ENCODE measurements around the gene NMNAT2.

The NMNAT2 gene

GRCh38 chr1:183226361-183226760, 191.8 kb downstream of the NMNAT2 start:
- no peaks in the 10 kb centered on the region for H3K79me2 ChIP-seq (ENCODE audit: control insufficient read depth, insufficient read depth, low read length)
- no CpG with 5 or more reads among the region's 4 CpGs for WGBS (ENCODE audit: extremely low coverage, insufficient coverage, low lambda C conversion rate)

GRCh38 chr1:183223467-183223866, 194.7 kb downstream of the NMNAT2 start:
- Histone ChIP-seq H2BK5ac (ENCODE audit: low read length) (no peak overlapping the region), H2BK15ac (replicated peaks; ENCODE audit: low read depth) (no peak overlapping the region), H3K23ac (ENCODE audit: low read length) (no peak overlapping the region), H4K5ac (ENCODE audit: low read length) (no peak overlapping the region), H3K27me3 (ENCODE audit: insufficient read depth, low read length, poor library complexity) (no peaks in the 10 kb centered on the region), H3K79me2 (ENCODE audit: control insufficient read depth, insufficient read depth, low read length) (no peaks in the 10 kb centered on the region), H3K4me3 (ENCODE audit: low read length) (no peak overlapping the region), H3K9ac (ENCODE audit: low read length) (no peak overlapping the region), H3K36me3 (ENCODE audit: control insufficient read depth, insufficient read depth, low read length) (no peaks in the 10 kb centered on the region), H3K4me1 (ENCODE audit: control insufficient read depth, low read depth, low read length) (peaks cover 10% of the 10 kb centered on the region), H3K56ac (ENCODE audit: low read length) (no peak overlapping the region), H3K27ac (ENCODE audit: low read depth, low read length) (no peak overlapping the region), H3K79me1 (ENCODE audit: low read length) (no peaks in the 10 kb centered on the region), H3K4me2 (ENCODE audit: low read length) (no peak overlapping the region), H4K8ac (ENCODE audit: low read depth, low read length) (no peak overlapping the region), H2AK5ac (ENCODE audit: low read length) (no peak overlapping the region), H2BK120ac (ENCODE audit: low read depth, low read length) (no peak overlapping the region), H3K18ac (ENCODE audit: low read length) (no peak overlapping the region), H3K4ac (ENCODE audit: low read depth, low read length) (no peak overlapping the region)
- no peak for DNase-seq
- WGBS (ENCODE audit: extremely low coverage, insufficient coverage, low lambda C conversion rate) = no CpG with 5 or more reads among the region's 3 CpGs

More at GRCh38 chr1:183226361-183226760, 191.8 kb downstream of the NMNAT2 start:
- H3K27me3 ChIP-seq (ENCODE audit: insufficient read depth, low read length, poor library complexity) = no peaks in the 10 kb centered on the region
- no peak overlapping the region for H3K23ac ChIP-seq (ENCODE audit: low read length)
- no peak overlapping the region for H3K4me2 ChIP-seq (ENCODE audit: low read length)
- no peaks in the 10 kb centered on the region for H3K36me3 ChIP-seq (ENCODE audit: control insufficient read depth, insufficient read depth, low read length)
- H3K4me3 ChIP-seq (ENCODE audit: low read length) = no peak overlapping the region
- no peak overlapping the region for H2BK15ac ChIP-seq (replicated peaks; ENCODE audit: low read depth)
- no peak overlapping the region for H3K4ac ChIP-seq (ENCODE audit: low read depth, low read length)
- no peak overlapping the region for H4K8ac ChIP-seq (ENCODE audit: low read depth, low read length)
- no peak overlapping the region for H2AK5ac ChIP-seq (ENCODE audit: low read length)
- no peak for DNase-seq
- H3K18ac ChIP-seq (ENCODE audit: low read length) = no peak overlapping the region
- no peak overlapping the region for H2BK120ac ChIP-seq (ENCODE audit: low read depth, low read length)
- peaks cover 7% of the 10 kb centered on the region for H3K4me1 ChIP-seq (ENCODE audit: control insufficient read depth, low read depth, low read length)
- no peak overlapping the region for H3K27ac ChIP-seq (ENCODE audit: low read depth, low read length)
- no peaks in the 10 kb centered on the region for H3K79me1 ChIP-seq (ENCODE audit: low read length)
- no peak overlapping the region for H3K9ac ChIP-seq (ENCODE audit: low read length)
- H4K5ac ChIP-seq (ENCODE audit: low read length) = no peak overlapping the region
- H2BK5ac ChIP-seq (ENCODE audit: low read length) = no peak overlapping the region
- no peak overlapping the region for H3K56ac ChIP-seq (ENCODE audit: low read length)

- Histone ChIP-seq H3K18ac (ENCODE audit: low read length) (no peak overlapping the region), H3K4me3 (ENCODE audit: low read length) (no peak overlapping the region), H3K9ac (ENCODE audit: low read length) (no peak overlapping the region), H2AK5ac (ENCODE audit: low read length) (no peak overlapping the region), H4K8ac (ENCODE audit: low read depth, low read length) (no peak overlapping the region), H3K27me3 (ENCODE audit: insufficient read depth, low read length, poor library complexity) (no peaks in the 10 kb centered on the region), H3K4ac (ENCODE audit: low read depth, low read length) (no peak overlapping the region), H2BK120ac (ENCODE audit: low read depth, low read length) (no peak overlapping the region), H3K23ac (ENCODE audit: low read length) (no peak overlapping the region), H2BK5ac (ENCODE audit: low read length) (no peak overlapping the region), H3K4me2 (ENCODE audit: low read length) (no peak overlapping the region), H3K79me2 (ENCODE audit: control insufficient read depth, insufficient read depth, low read length) (no peaks in the 10 kb centered on the region), H3K27ac (ENCODE audit: low read depth, low read length) (no peak overlapping the region), H4K5ac (ENCODE audit: low read length) (no peak overlapping the region), H2BK15ac (replicated peaks; ENCODE audit: low read depth) (no peak overlapping the region), H3K79me1 (ENCODE audit: low read length) (no peaks in the 10 kb centered on the region), H3K36me3 (ENCODE audit: control insufficient read depth, insufficient read depth, low read length) (no peaks in the 10 kb centered on the region), H3K4me1 (ENCODE audit: control insufficient read depth, low read depth, low read length) (peaks cover 10% of the 10 kb centered on the region), H3K56ac (ENCODE audit: low read length) (no peak overlapping the region)
- WGBS (ENCODE audit: extremely low coverage, insufficient coverage, low lambda C conversion rate) = no CpG with 5 or more reads among the region's 3 CpGs
- DNase-seq = no peak
Measured at GRCh38 chr1:183222909-183223308, 195.3 kb downstream of the NMNAT2 start.

GRCh38 chr1:183219616-183220009, 198.6 kb downstream of the NMNAT2 start:
- Histone ChIP-seq H2BK15ac (replicated peaks; ENCODE audit: low read depth) (no peak overlapping the region), H3K79me2 (ENCODE audit: control insufficient read depth, insufficient read depth, low read length) (no peaks in the 10 kb centered on the region), H3K79me1 (ENCODE audit: low read length) (no peaks in the 10 kb centered on the region), H3K4ac (ENCODE audit: low read depth, low read length) (no peak overlapping the region), H3K4me1 (ENCODE audit: control insufficient read depth, low read depth, low read length) (peaks cover 5% of the 10 kb centered on the region), H2AK5ac (ENCODE audit: low read length) (no peak overlapping the region), H2BK5ac (ENCODE audit: low read length) (no peak overlapping the region), H2BK120ac (ENCODE audit: low read depth, low read length) (no peak overlapping the region), H3K36me3 (ENCODE audit: control insufficient read depth, insufficient read depth, low read length) (no peaks in the 10 kb centered on the region), H4K5ac (ENCODE audit: low read length) (no peak overlapping the region), H3K56ac (ENCODE audit: low read length) (no peak overlapping the region), H3K4me2 (ENCODE audit: low read length) (no peak overlapping the region), H3K23ac (ENCODE audit: low read length) (no peak overlapping the region), H3K4me3 (ENCODE audit: low read length) (no peak overlapping the region), H4K8ac (ENCODE audit: low read depth, low read length) (no peak overlapping the region), H3K18ac (ENCODE audit: low read length) (no peak overlapping the region), H3K27me3 (ENCODE audit: insufficient read depth, low read length, poor library complexity) (no peaks in the 10 kb centered on the region), H3K27ac (ENCODE audit: low read depth, low read length) (no peak overlapping the region), H3K9ac (ENCODE audit: low read length) (no peak overlapping the region)
- no peak for DNase-seq

- no peak overlapping the region for H2BK5ac ChIP-seq (ENCODE audit: low read length)
- H3K4me3 ChIP-seq (ENCODE audit: low read length) = no peak overlapping the region
- no peak overlapping the region for H3K4me2 ChIP-seq (ENCODE audit: low read length)
- no peak overlapping the region for H3K18ac ChIP-seq (ENCODE audit: low read length)
- no peak overlapping the region for H4K8ac ChIP-seq (ENCODE audit: low read depth, low read length)
- no CpG with 5 or more reads among the region's 5 CpGs for WGBS (ENCODE audit: extremely low coverage, insufficient coverage, low lambda C conversion rate)
- H3K27ac ChIP-seq (ENCODE audit: low read depth, low read length) = no peak overlapping the region
- no peak overlapping the region for H2BK120ac ChIP-seq (ENCODE audit: low read depth, low read length)
- no peaks in the 10 kb centered on the region for H3K79me2 ChIP-seq (ENCODE audit: control insufficient read depth, insufficient read depth, low read length)
- no peak overlapping the region for H3K9ac ChIP-seq (ENCODE audit: low read length)
- no peaks in the 10 kb centered on the region for H3K36me3 ChIP-seq (ENCODE audit: control insufficient read depth, insufficient read depth, low read length)
- H2BK15ac ChIP-seq (replicated peaks; ENCODE audit: low read depth) = no peak overlapping the region
- H3K27me3 ChIP-seq (ENCODE audit: insufficient read depth, low read length, poor library complexity) = no peaks in the 10 kb centered on the region
- H4K5ac ChIP-seq (ENCODE audit: low read length) = no peak overlapping the region
- no peak overlapping the region for H2AK5ac ChIP-seq (ENCODE audit: low read length)
- DNase-seq = no peak
- H3K79me1 ChIP-seq (ENCODE audit: low read length) = no peaks in the 10 kb centered on the region
- H3K4ac ChIP-seq (ENCODE audit: low read depth, low read length) = no peak overlapping the region
- peaks cover 5% of the 10 kb centered on the region for H3K4me1 ChIP-seq (ENCODE audit: control insufficient read depth, low read depth, low read length)
- no peak overlapping the region for H3K56ac ChIP-seq (ENCODE audit: low read length)
- H3K23ac ChIP-seq (ENCODE audit: low read length) = peak overlapping the region; percentile 1
Measured at GRCh38 chr1:183218971-183219615, 199.1 kb downstream of the NMNAT2 start.

GRCh38 chr1:183218027-183218618, 200.1 kb downstream of the NMNAT2 start:
- no peak overlapping the region for H3K27ac ChIP-seq (ENCODE audit: low read depth, low read length)
- WGBS (ENCODE audit: extremely low coverage, insufficient coverage, low lambda C conversion rate) = no CpG with 5 or more reads among the region's 14 CpGs

More at GRCh38 chr1:183218027-183218618, 200.1 kb downstream of the NMNAT2 start:
- Histone ChIP-seq H4K5ac (ENCODE audit: low read length) (no peak overlapping the region), H3K27me3 (ENCODE audit: insufficient read depth, low read length, poor library complexity) (no peaks in the 10 kb centered on the region), H3K18ac (ENCODE audit: low read length) (no peak overlapping the region), H3K4me1 (ENCODE audit: control insufficient read depth, low read depth, low read length) (peaks cover 5% of the 10 kb centered on the region), H3K79me2 (ENCODE audit: control insufficient read depth, insufficient read depth, low read length) (no peaks in the 10 kb centered on the region), H2AK5ac (ENCODE audit: low read length) (no peak overlapping the region), H3K79me1 (ENCODE audit: low read length) (no peaks in the 10 kb centered on the region), H2BK5ac (ENCODE audit: low read length) (no peak overlapping the region), H2BK15ac (replicated peaks; ENCODE audit: low read depth) (no peak overlapping the region), H4K8ac (ENCODE audit: low read depth, low read length) (no peak overlapping the region), H3K23ac (ENCODE audit: low read length) (no peak overlapping the region), H3K4me3 (ENCODE audit: low read length) (no peak overlapping the region), H2BK120ac (ENCODE audit: low read depth, low read length) (no peak overlapping the region), H3K4ac (ENCODE audit: low read depth, low read length) (no peak overlapping the region), H3K9ac (ENCODE audit: low read length) (no peak overlapping the region), H3K4me2 (ENCODE audit: low read length) (no peak overlapping the region), H3K56ac (ENCODE audit: low read length) (no peak overlapping the region), H3K36me3 (ENCODE audit: control insufficient read depth, insufficient read depth, low read length) (no peaks in the 10 kb centered on the region)
- DNase-seq = no peak

Data from mesendoderm (in vitro differentiated cells).